Esophagus muscularis mucosa (tissue), 3 donors: ENCODE measurements around the gene HOATZ.

Source experiments
- POLR2A ChIP-seq: fragments of 450-650 bp; IDR thresholded peaks from one replicate; pipeline ENCODE4 v1.6.1; 2017; ENCODE audit warnings: antibody characterized with exemption, moderate library complexity, mild to moderate bottlenecking, low read depth
- POLR2AphosphoS5 ChIP-seq, 2 donors: sonication (generic); formaldehyde crosslinking; IDR thresholded peaks; one replicate each; pipeline ENCODE4 v1.6.1; 2017; ENCODE audit warnings: antibody characterized with exemption in 2 of 2
- TF ChIP-seq, protein P1 (sequence below), 3 experiments: fragments of 200-600 bp in 2 of 3; fragments of 450-650 bp in 1 of 3; sonication (generic) in 2 of 3; IDR thresholded peaks; one replicate each; pipeline ENCODE4 v1.5.1; 2017 to 2019; ENCODE audit warnings: antibody characterized with exemption in 3 of 3, mild to moderate bottlenecking in 2 of 3, moderate library complexity in 1 of 3

DNA sequence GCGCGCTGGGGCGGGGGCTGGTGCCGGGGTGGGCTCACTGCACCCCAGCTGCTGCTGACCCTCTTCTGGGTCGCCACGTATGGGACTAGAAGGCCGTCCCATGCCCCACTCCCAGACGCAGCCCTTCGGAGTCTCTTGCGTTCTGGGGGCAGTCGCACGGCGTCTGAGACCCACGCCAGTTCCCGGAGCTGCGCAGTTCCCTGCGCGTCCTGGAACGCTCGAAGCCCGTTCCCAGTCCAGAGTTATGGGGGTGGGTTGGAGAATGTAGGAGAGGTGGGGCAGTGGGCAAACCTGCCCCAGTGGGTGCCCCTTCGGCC lies 26.3 kb downstream of the HOATZ start:
- TF ChIP-seq, protein P1, sequence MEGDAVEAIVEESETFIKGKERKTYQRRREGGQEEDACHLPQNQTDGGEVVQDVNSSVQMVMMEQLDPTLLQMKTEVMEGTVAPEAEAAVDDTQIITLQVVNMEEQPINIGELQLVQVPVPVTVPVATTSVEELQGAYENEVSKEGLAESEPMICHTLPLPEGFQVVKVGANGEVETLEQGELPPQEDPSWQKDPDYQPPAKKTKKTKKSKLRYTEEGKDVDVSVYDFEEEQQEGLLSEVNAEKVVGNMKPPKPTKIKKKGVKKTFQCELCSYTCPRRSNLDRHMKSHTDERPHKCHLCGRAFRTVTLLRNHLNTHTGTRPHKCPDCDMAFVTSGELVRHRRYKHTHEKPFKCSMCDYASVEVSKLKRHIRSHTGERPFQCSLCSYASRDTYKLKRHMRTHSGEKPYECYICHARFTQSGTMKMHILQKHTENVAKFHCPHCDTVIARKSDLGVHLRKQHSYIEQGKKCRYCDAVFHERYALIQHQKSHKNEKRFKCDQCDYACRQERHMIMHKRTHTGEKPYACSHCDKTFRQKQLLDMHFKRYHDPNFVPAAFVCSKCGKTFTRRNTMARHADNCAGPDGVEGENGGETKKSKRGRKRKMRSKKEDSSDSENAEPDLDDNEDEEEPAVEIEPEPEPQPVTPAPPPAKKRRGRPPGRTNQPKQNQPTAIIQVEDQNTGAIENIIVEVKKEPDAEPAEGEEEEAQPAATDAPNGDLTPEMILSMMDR (IDR thresholded peaks at IDR 0.05): no peak
- TF ChIP-seq POLR2A (no peak), POLR2AphosphoS5 (IDR thresholded peaks at IDR 0.05) (no peak)
